GM08714 (cell line): ENCODE data around the gene FAM13C.
"Not testable (repeated sequence)": the region's sequence is repeated elsewhere in the genome, so short reads cannot be mapped to it uniquely, and the experiment has no call there.

Experiments
- H3K4me3 ChIP-seq: fragments of 200-500 bp; sonication (Bioruptor generic); 2 replicates; pipeline ENCODE4 v1.5.1; 2014; ENCODE audit warnings: mild to moderate bottlenecking, low read length, inconsistent platforms
- ZNF274 ChIP-seq: IDR thresholded peaks from 2 replicates; pipeline ENCODE4 v1.6.1; 2012; ENCODE audit warnings: mild to moderate bottlenecking, low read depth, low read length

FAM13C gene

GRCh38 chr10:59257224-59257623 is 105.1 kb downstream of the FAM13C start:
- TF ChIP-seq ZNF274: no peak
- no peak overlapping the region for H3K4me3 ChIP-seq

GRCh38 chr10:59255463-59255862 is 106.9 kb downstream of the FAM13C start:
- no peak for TF ChIP-seq ZNF274

GRCh38 chr10:59252491-59252890 is 109.9 kb downstream of the FAM13C start:
- no peak for TF ChIP-seq ZNF274

More at GRCh38 chr10:59255463-59255862, 106.9 kb downstream of the FAM13C start:
- H3K4me3 ChIP-seq: no peak overlapping the region

GRCh38 chr10:59245686-59246085 is 116.7 kb downstream of the FAM13C start:
- no peak for TF ChIP-seq ZNF274
- no peak overlapping the region for H3K4me3 ChIP-seq

More at GRCh38 chr10:59252491-59252890, 109.9 kb downstream of the FAM13C start:
- H3K4me3 ChIP-seq: no peak overlapping the region

GRCh38 chr10:59244871-59245270 is 117.5 kb downstream of the FAM13C start:
- no peak overlapping the region for H3K4me3 ChIP-seq
- TF ChIP-seq ZNF274: no peak

GRCh38 chr10:59243611-59244195 is 118.6 kb downstream of the FAM13C start:
- no peak overlapping the region for H3K4me3 ChIP-seq
- no peak for TF ChIP-seq ZNF274

- no peak overlapping the region for H3K4me3 ChIP-seq
- TF ChIP-seq ZNF274: no peak
Measured at GRCh38 chr10:59242991-59243390, 119.4 kb downstream of the FAM13C start.

- no peak for TF ChIP-seq ZNF274
- H3K4me3 ChIP-seq: no peak overlapping the region
Measured at GRCh38 chr10:59242057-59242456, 120.3 kb downstream of the FAM13C start.

- no peak overlapping the region for H3K4me3 ChIP-seq
- TF ChIP-seq ZNF274: no peak
Measured at GRCh38 chr10:59240582-59241183, 121.7 kb downstream of the FAM13C start.

- not testable (repeated sequence) for H3K4me3 ChIP-seq
Measured at GRCh38 chr10:59239108-59239507, 123.2 kb downstream of the FAM13C start.

GRCh38 chr10:59237775-59238174 is 124.6 kb downstream of the FAM13C start:
- TF ChIP-seq ZNF274: no peak
- H3K4me3 ChIP-seq: no peak overlapping the region

GRCh38 chr10:59236064-59236697 is 126.2 kb downstream of the FAM13C start:
- H3K4me3 ChIP-seq: no peak overlapping the region
- TF ChIP-seq ZNF274: no peak

GRCh38 chr10:59234816-59235429 is 127.4 kb downstream of the FAM13C start:
- TF ChIP-seq ZNF274: no peak
- no peak overlapping the region for H3K4me3 ChIP-seq

GRCh38 chr10:59234194-59234593 is 128.2 kb downstream of the FAM13C start:
- no peak overlapping the region for H3K4me3 ChIP-seq
- no peak for TF ChIP-seq ZNF274

GRCh38 chr10:59229441-59229840 is 132.9 kb downstream of the FAM13C start:
- H3K4me3 ChIP-seq: no peak overlapping the region
- no peak for TF ChIP-seq ZNF274
